ENCODE results near the gene MCC.

- TF ChIP-seq, protein P1, sequence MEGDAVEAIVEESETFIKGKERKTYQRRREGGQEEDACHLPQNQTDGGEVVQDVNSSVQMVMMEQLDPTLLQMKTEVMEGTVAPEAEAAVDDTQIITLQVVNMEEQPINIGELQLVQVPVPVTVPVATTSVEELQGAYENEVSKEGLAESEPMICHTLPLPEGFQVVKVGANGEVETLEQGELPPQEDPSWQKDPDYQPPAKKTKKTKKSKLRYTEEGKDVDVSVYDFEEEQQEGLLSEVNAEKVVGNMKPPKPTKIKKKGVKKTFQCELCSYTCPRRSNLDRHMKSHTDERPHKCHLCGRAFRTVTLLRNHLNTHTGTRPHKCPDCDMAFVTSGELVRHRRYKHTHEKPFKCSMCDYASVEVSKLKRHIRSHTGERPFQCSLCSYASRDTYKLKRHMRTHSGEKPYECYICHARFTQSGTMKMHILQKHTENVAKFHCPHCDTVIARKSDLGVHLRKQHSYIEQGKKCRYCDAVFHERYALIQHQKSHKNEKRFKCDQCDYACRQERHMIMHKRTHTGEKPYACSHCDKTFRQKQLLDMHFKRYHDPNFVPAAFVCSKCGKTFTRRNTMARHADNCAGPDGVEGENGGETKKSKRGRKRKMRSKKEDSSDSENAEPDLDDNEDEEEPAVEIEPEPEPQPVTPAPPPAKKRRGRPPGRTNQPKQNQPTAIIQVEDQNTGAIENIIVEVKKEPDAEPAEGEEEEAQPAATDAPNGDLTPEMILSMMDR (IDR thresholded peaks at IDR 0.05; ENCODE audit: insufficient read depth, low read depth, low read length): peak; percentile 80
- TF ChIP-seq EZH2 (IDR thresholded peaks at IDR 0.05; ENCODE audit: insufficient read depth, low read length): no peak
Measured at GRCh38 chr5:113378959-113379541, 109.2 kb downstream of the MCC start.
